A549 (cell line): ENCODE data around the gene ARPC5L.

Source experiments
- CEBPB ChIP-seq, 2 experiments: fragments of >200 bp in 1 of 2; sonication (Bioruptor Twin) in 1 of 2; formaldehyde crosslinking in 1 of 2; IDR thresholded peaks; 2 replicates each; pipeline ENCODE4 v1.6.1; 2012 to 2016
- CHD4 ChIP-seq: fragments of 200-600 bp; sonication (generic); IDR thresholded peaks from 2 replicates; pipeline ENCODE4 v1.6.1; 2016; ENCODE audit warnings: antibody characterized with exemption, mild to moderate bottlenecking, borderline replicate concordance
- EP300 ChIP-seq, 2 experiments: fragments of >200 bp; sonication (Bioruptor Twin); formaldehyde crosslinking; IDR thresholded peaks; 2 replicates in 1 of 2; 3 replicates in 1 of 2; pipeline ENCODE4 v1.6.1; 2016 to 2017
- KDM1A ChIP-seq: fragments of 200-600 bp; sonication (generic); IDR thresholded peaks from 2 replicates; pipeline ENCODE4 v1.6.1; 2016; ENCODE audit warnings: low read depth, mild to moderate bottlenecking
- MAX ChIP-seq: IDR thresholded peaks from 2 replicates; pipeline ENCODE4 v1.6.1; 2012
- POLR2A ChIP-seq: IDR thresholded peaks from 2 replicates; pipeline ENCODE4 v1.6.1; 2012; ENCODE audit warnings: mild to moderate bottlenecking, low read length
- RAD21 ChIP-seq, 2 experiments: fragments of >200 bp in 1 of 2; sonication (Bioruptor Twin) in 1 of 2; formaldehyde crosslinking in 1 of 2; IDR thresholded peaks in 1 of 2; conservative IDR thresholded peaks in 1 of 2; 2 replicates in 1 of 2; 3 replicates in 1 of 2; pipeline ENCODE4 v1.6.1; 2012 to 2018; ENCODE audit warnings: inconsistent platforms in 1 of 2
- RFX5 ChIP-seq: fragments of 450-650 bp; IDR thresholded peaks from 2 replicates; pipeline ENCODE4 v1.7.1; 2014; ENCODE audit warnings: antibody characterized with exemption, mild to moderate bottlenecking, moderate library complexity
- TP53 ChIP-seq: fragments of 250-450 bp; sonication (Bioruptor Pico); IDR thresholded peaks from 2 replicates; pipeline ENCODE4 v1.5.0; 2021; ENCODE audit warnings: mild to moderate bottlenecking, moderate library complexity
- ZFP36 ChIP-seq: fragments of 450-650 bp; IDR thresholded peaks from 2 replicates; pipeline ENCODE4 v1.6.1; 2014; ENCODE audit warnings: borderline replicate concordance; ENCODE audit not compliant: partially characterized antibody
- TF ChIP-seq, protein P1 (sequence below): fragments of >200 bp; sonication (Bioruptor Twin); formaldehyde crosslinking; IDR thresholded peaks from 3 replicates; pipeline ENCODE4 v1.5.1; 2016

GRCh38 chr9:124886866-124887492, 25.0 kb downstream of the ARPC5L start:
- no peak for TF ChIP-seq MAX
- TF ChIP-seq, protein P1, sequence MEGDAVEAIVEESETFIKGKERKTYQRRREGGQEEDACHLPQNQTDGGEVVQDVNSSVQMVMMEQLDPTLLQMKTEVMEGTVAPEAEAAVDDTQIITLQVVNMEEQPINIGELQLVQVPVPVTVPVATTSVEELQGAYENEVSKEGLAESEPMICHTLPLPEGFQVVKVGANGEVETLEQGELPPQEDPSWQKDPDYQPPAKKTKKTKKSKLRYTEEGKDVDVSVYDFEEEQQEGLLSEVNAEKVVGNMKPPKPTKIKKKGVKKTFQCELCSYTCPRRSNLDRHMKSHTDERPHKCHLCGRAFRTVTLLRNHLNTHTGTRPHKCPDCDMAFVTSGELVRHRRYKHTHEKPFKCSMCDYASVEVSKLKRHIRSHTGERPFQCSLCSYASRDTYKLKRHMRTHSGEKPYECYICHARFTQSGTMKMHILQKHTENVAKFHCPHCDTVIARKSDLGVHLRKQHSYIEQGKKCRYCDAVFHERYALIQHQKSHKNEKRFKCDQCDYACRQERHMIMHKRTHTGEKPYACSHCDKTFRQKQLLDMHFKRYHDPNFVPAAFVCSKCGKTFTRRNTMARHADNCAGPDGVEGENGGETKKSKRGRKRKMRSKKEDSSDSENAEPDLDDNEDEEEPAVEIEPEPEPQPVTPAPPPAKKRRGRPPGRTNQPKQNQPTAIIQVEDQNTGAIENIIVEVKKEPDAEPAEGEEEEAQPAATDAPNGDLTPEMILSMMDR, result no peak
- TF ChIP-seq ZFP36, result no peak
- TF ChIP-seq POLR2A, result no peak
- no peak for TF ChIP-seq CHD4
- TF ChIP-seq KDM1A, result no peak
- TF ChIP-seq RFX5, result no peak
- TF ChIP-seq RAD21 (conservative IDR thresholded peaks at IDR 0.05 in 1 of 2, IDR thresholded peaks at IDR 0.05 in 1 of 2), result no peak
- TF ChIP-seq TP53 (CRISPR knock-in tag), result no peak
- TF ChIP-seq EP300 (IDR thresholded peaks at IDR 0.05), result no peak
- no peak for TF ChIP-seq CEBPB (IDR thresholded peaks at IDR 0.05)
